ENCODE data around the gene PCSK4.

DNA sequence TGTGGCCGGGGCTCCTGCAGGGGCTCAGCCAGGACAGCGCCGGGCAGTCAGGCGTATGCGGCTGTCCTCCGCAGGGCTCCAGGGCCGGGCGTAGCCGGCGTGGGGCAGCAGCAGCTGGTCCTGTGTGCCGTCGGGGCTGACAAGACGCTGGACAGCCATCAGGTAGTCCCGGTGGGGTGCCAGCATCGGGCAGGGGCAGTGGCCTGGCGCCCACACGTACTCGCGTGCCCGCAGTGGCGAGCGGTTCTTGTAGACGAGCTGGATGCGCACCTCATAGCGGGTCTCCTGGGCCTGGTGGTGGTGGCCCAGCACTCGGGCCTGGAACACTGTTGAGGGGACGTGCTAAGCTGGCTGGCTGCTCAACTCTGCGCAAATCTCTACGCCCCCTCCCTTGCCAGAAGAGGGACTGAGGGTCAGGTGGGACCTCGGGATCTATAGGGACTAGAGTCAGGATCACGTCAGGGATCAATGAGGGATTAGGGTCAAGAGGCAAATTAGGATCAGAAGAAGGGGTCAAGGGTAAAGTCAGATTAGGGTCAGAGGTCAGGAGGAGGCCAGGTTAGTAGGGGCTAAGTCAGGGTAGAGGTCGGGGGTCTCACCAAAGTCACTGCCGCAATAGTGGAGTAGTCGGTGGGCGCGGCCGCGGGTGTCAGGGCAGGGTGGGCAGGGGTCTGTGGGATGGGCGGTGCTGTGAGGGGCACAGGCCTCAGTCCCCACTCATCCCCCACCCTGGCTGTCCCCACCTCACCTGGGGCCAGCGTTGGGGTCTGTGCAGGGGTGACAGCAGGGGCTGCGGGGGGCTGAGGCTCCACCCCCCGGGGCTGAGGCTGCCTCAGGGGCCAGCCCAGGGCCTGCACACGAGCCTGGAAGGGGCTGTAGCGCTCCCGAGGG lies 16.1 kb upstream of the PCSK4 start:
- TF ChIP-seq, protein P1, sequence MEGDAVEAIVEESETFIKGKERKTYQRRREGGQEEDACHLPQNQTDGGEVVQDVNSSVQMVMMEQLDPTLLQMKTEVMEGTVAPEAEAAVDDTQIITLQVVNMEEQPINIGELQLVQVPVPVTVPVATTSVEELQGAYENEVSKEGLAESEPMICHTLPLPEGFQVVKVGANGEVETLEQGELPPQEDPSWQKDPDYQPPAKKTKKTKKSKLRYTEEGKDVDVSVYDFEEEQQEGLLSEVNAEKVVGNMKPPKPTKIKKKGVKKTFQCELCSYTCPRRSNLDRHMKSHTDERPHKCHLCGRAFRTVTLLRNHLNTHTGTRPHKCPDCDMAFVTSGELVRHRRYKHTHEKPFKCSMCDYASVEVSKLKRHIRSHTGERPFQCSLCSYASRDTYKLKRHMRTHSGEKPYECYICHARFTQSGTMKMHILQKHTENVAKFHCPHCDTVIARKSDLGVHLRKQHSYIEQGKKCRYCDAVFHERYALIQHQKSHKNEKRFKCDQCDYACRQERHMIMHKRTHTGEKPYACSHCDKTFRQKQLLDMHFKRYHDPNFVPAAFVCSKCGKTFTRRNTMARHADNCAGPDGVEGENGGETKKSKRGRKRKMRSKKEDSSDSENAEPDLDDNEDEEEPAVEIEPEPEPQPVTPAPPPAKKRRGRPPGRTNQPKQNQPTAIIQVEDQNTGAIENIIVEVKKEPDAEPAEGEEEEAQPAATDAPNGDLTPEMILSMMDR (IDR thresholded peaks at IDR 0.05 in 2 of 3, conservative IDR thresholded peaks at IDR 0.05 in 1 of 3; ENCODE audit: borderline replicate concordance in 1 of 3, insufficient read depth in 1 of 3, low read depth in 2 of 3, low read length in 2 of 3), result no peak
- TF ChIP-seq SIN3A (IDR thresholded peaks at IDR 0.05; ENCODE audit: low read depth) (no peak), POLR2AphosphoS5 (IDR thresholded peaks at IDR 0.05; ENCODE audit: low read depth, low read length) (no peak)
